CD4-positive, alpha-beta memory T cell (primary cell): ENCODE data around the gene TRIM71. TPM values are rescaled to one million over a fixed set of nuclear protein-coding genes. Genes with fewer than 3 reads are reported as not detected.

Source experiments
- CTCF ChIA-PET: fragments of 350-600 bp; sonication (Branson Sonifier 250); formaldehyde crosslinking; loops from one replicate; lab custom pipeline; 2021; ENCODE audit warnings: inconsistent platforms; ENCODE audit not compliant: partially characterized antibody; lab: Charles Lee
- POLR2A ChIA-PET: fragments of 350-600 bp; sonication (Branson Sonifier 250); formaldehyde crosslinking; loops from one replicate; lab custom pipeline; 2021; ENCODE audit not compliant: partially characterized antibody; lab: Charles Lee
- DNase-seq, 5 donors: peaks; one replicate each; pipeline versions ENCODE4 v3.0.0 to v3.0.0-alpha.2; 2020 to 2022; ENCODE audit warnings: mixed read lengths in 1 of 5
- H3K27ac ChIP-seq: one replicate; pipeline ENCODE4 v1.7.0; 2013; ENCODE audit warnings: low read depth, low read length
- H3K27me3 ChIP-seq: 2 replicates; pipeline ENCODE4 v1.7.0; 2013; ENCODE audit warnings: mild to moderate bottlenecking, low read length, moderate library complexity; ENCODE audit not compliant: insufficient read depth
- H3K36me3 ChIP-seq: 2 replicates; pipeline ENCODE4 v1.7.0; 2013; ENCODE audit warnings: mild to moderate bottlenecking, low read length, moderate library complexity; ENCODE audit not compliant: insufficient read depth
- H3K4me1 ChIP-seq: 2 replicates; pipeline ENCODE4 v1.7.0; 2013; ENCODE audit warnings: mild to moderate bottlenecking, low read length, moderate library complexity; ENCODE audit not compliant: insufficient read depth
- H3K4me3 ChIP-seq, 2 donors: one replicate each; pipeline ENCODE4 v1.7.0; 2013; ENCODE audit warnings: low read length in 2 of 2, mild to moderate bottlenecking in 1 of 2
- H3K9me3 ChIP-seq, 2 donors: one replicate each; pipeline ENCODE4 v1.7.0; 2013; ENCODE audit warnings: low read length in 2 of 2, control low read depth in 1 of 2; ENCODE audit not compliant: control insufficient read depth in 1 of 2
- H3K27ac Mint-ChIP-seq, 7 donors: one replicate each; pipeline ENCODE4 v1.8.0; 2020 to 2021; ENCODE audit warnings: mixed read lengths in 7 of 7, mild to moderate bottlenecking in 6 of 7, inconsistent platforms in 3 of 7, moderate library complexity in 3 of 7
- H3K27me3 Mint-ChIP-seq, 2 donors: one replicate each; pipeline ENCODE4 v1.8.0; 2020 to 2021; ENCODE audit warnings: mixed read lengths in 2 of 2
- H3K36me3 Mint-ChIP-seq, 2 donors: one replicate each; pipeline ENCODE4 v1.8.0; 2020 to 2021; ENCODE audit warnings: mixed read lengths in 2 of 2, inconsistent platforms in 1 of 2, mild to moderate bottlenecking in 1 of 2
- H3K4me1 Mint-ChIP-seq, 4 donors: one replicate each; pipeline ENCODE4 v1.8.0; 2020 to 2021; ENCODE audit warnings: mixed read lengths in 4 of 4, mild to moderate bottlenecking in 1 of 4
- H3K4me3 Mint-ChIP-seq, 8 donors: one replicate each; pipeline ENCODE4 v1.8.0; 2020 to 2021; ENCODE audit warnings: mixed read lengths in 8 of 8, mild to moderate bottlenecking in 7 of 8, moderate library complexity in 6 of 8, inconsistent platforms in 3 of 8
- H3K9me3 Mint-ChIP-seq, 8 donors: one replicate each; pipeline ENCODE4 v1.8.0; 2020 to 2021; ENCODE audit warnings: mixed read lengths in 8 of 8, mild to moderate bottlenecking in 5 of 8, inconsistent platforms in 3 of 8, moderate library complexity in 1 of 8
- intact Hi-C: fragments of 100-400 bp; cut with micrococcal nuclease; formaldehyde crosslinking; loops from one replicate; pipeline ENCODE4 v1.15.1; 2023
- polyA plus RNA-seq, 2 donors: library from polyadenylated mRNA; unstranded; fragments of 300-500 nt; fragmentation: Illumina TruSeq; gene quantifications; one replicate each; pipeline ENCODE4 v1.2.3, GENCODE V29; 2021
- total RNA-seq, 2 experiments: library from RNA; stranded (reverse); gene quantifications; one replicate each; pipeline ENCODE4 v1.2.3, GENCODE V29; 2021

The TRIM71 gene
- total and polyA plus RNA-seq, 4 experiments from 2014 or later: not detected

DNA sequence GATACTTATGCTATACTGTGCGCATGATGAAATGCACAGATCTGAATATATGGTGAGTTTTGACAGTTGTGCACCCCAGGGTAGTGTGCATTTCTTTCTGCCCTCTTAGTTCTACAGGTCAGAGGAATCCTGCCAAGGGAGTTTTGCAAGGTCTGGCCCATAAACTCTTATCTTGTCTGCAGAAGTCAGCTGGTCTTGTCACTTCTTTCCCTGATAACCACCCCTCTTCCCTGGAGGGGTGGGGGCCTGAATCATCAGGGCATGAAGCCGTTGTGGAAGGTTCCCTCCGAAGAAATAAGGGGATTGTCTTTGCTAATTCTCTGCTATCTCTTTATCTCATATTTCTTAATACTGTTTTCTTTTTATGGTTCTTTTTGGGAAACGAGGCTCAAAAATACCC, 30.4 kb downstream of the TRIM71 start:
- no peak overlapping the region for H3K4me3 ChIP-seq
- Mint-ChIP-seq H3K36me3 (no peaks in the 10 kb centered on the region), H3K27me3 (no peaks in the 10 kb centered on the region), H3K4me3 (no peak overlapping the region), H3K27ac (no peak overlapping the region), H3K4me1 (no peaks in the 10 kb centered on the region), H3K9me3 (no peaks in the 10 kb centered on the region)
- POLR2A ChIA-PET: no interaction called here
- no peaks in the 10 kb centered on the region for H3K36me3 ChIP-seq
- no peaks in the 10 kb centered on the region for H3K27me3 ChIP-seq
- CTCF ChIA-PET: no interaction called here
- no peak overlapping the region for H3K27ac ChIP-seq
- intact Hi-C loops: no loop called here
- DNase-seq: no peak
- no peaks in the 10 kb centered on the region for H3K9me3 ChIP-seq
- no peaks in the 10 kb centered on the region for H3K4me1 ChIP-seq

DNA sequence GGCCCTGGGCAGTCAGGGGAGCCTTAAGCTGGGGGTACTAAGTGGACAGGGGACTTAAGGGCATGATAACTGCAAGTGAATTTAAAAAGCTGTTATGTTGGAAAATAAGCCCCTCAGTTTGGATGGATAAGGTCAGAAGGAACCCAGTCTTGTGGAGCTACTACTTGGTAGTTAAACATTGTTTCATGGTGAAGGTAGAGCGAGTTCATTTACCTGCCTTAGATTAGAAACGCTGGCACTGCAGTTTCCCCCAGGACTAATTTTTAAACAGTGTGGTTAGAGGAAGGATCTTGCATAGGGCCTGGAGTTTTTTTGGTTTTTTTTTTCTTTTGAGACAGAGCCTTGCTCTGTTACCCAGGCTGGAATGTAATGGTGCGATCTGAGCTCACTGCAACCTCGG, 31.2 kb downstream of the TRIM71 start:
- no peak for DNase-seq
- H3K27ac ChIP-seq: no peak overlapping the region
- intact Hi-C loops: no loop called here
- H3K27ac Mint-ChIP-seq: no peak overlapping the region
- H3K27me3 Mint-ChIP-seq: peaks cover 0 to under 1% of the 10 kb centered on the region in 2 donors
- no peaks in the 10 kb centered on the region for H3K4me1 ChIP-seq
- ChIA-PET POLR2A (no interaction called here), CTCF (interaction anchor here (1.0 kb wide), 1 partner anchor 829 kb away, joined by 3 read pairs; no protein-coding TSS in a partner anchor)
- H3K36me3 ChIP-seq: no peaks in the 10 kb centered on the region
- H3K9me3 Mint-ChIP-seq: no peaks in the 10 kb centered on the region
- H3K27me3 ChIP-seq: no peaks in the 10 kb centered on the region
- no peaks in the 10 kb centered on the region for H3K9me3 ChIP-seq
- no peaks in the 10 kb centered on the region for H3K4me1 Mint-ChIP-seq
- H3K36me3 Mint-ChIP-seq: no peaks in the 10 kb centered on the region
- no peak overlapping the region for H3K4me3 Mint-ChIP-seq
- H3K4me3 ChIP-seq: no peak overlapping the region

DNA sequence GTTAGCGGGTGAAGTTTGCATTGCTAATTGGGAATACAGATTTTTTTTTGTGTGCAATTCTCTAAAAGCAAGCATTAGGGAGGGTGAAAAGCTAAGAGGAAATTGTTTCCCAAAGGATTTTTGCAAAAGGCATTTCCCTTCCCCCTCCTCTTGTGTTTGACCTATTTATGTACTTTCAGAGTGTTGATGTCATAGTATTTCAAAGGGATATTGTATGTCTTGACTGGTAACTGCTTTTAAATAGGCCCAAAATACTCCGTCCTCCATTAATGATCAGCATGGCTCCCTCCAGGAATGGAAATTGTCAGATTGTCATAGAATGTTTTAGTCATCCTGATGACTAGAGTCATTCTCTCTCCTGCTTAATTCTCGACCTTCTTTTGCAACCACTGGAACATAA, 32.4 kb downstream of the TRIM71 start:
- H3K4me1 ChIP-seq: no peaks in the 10 kb centered on the region
- no peaks in the 10 kb centered on the region for H3K36me3 Mint-ChIP-seq
- intact Hi-C loops: no loop called here
- no peak overlapping the region for H3K27ac Mint-ChIP-seq
- no peaks in the 10 kb centered on the region for H3K36me3 ChIP-seq
- H3K27me3 ChIP-seq: no peaks in the 10 kb centered on the region
- H3K9me3 Mint-ChIP-seq: no peaks in the 10 kb centered on the region
- H3K4me3 Mint-ChIP-seq: no peak overlapping the region
- ChIA-PET POLR2A (no interaction called here), CTCF (no interaction called here)
- H3K9me3 ChIP-seq: no peaks in the 10 kb centered on the region
- no peak overlapping the region for H3K4me3 ChIP-seq
- no peak for DNase-seq
- H3K27ac ChIP-seq: no peak overlapping the region
- H3K4me1 Mint-ChIP-seq: no peaks in the 10 kb centered on the region
- H3K27me3 Mint-ChIP-seq: peaks cover 0 to 8% of the 10 kb centered on the region in 2 donors

DNA sequence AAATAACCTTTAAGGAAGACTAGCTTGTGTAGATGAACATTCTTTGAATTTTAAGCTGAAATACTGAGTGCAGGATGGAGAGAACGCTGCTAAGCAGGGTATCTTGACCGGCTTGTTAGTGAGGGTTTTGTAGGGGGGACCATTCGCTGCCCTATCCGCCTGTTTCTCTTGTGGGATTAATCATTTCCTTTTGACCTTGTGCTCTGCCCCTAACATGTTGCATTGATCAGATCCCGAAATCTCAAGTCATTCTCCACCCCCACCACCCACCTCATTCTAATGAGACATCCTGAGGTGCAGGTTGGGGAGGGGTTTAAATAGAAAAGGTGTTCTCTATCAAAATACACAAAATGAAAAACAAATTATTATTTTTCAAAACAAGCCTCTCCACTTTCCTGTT, 32.8 kb downstream of the TRIM71 start:
- H3K4me3 ChIP-seq: no peak overlapping the region
- H3K36me3 ChIP-seq: no peaks in the 10 kb centered on the region
- Mint-ChIP-seq H3K27ac (no peak overlapping the region), H3K4me1 (no peaks in the 10 kb centered on the region), H3K27me3 (peaks cover 0 to 8% of the 10 kb centered on the region in 2 donors), H3K9me3 (no peaks in the 10 kb centered on the region), H3K4me3 (no peak overlapping the region), H3K36me3 (no peaks in the 10 kb centered on the region)
- no peak overlapping the region for H3K27ac ChIP-seq
- CTCF ChIA-PET: no interaction called here
- intact Hi-C loops: no loop called here
- H3K27me3 ChIP-seq: no peaks in the 10 kb centered on the region
- no peaks in the 10 kb centered on the region for H3K9me3 ChIP-seq
- POLR2A ChIA-PET: no interaction called here
- no peak for DNase-seq
- no peaks in the 10 kb centered on the region for H3K4me1 ChIP-seq

DNA sequence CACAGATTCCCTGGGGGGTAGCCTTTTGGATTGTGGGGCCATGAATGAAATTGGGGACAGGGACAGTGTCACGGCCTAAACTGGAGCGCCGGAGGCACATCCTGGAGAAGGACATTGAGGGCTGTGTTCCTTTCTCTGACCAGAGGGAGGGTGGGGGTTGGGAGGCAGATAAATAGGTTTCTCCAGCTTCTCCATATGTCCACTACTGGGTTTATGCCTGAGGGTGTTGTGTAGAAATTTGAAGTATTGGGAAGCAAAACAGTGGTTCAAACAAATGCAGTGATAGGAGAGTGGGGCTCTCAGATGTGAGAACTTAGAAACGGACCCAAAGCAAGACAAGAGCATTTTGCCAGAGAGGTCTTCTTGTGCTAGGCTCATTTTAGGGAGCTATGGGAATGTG, 34.3 kb downstream of the TRIM71 start:
- Mint-ChIP-seq H3K36me3 (no peaks in the 10 kb centered on the region), H3K27me3 (peaks cover 3 to 8% of the 10 kb centered on the region in 2 donors), H3K27ac (peak overlapping the region in 1 of 7 donors; percentile 41), H3K9me3 (no peaks in the 10 kb centered on the region), H3K4me3 (no peak overlapping the region), H3K4me1 (no peaks in the 10 kb centered on the region)
- Histone ChIP-seq H3K27ac (no peak overlapping the region), H3K4me1 (no peaks in the 10 kb centered on the region), H3K4me3 (no peak overlapping the region), H3K27me3 (no peaks in the 10 kb centered on the region), H3K36me3 (no peaks in the 10 kb centered on the region), H3K9me3 (no peaks in the 10 kb centered on the region)
- intact Hi-C loops: no loop called here
- no peak for DNase-seq
- POLR2A ChIA-PET: no interaction called here
- CTCF ChIA-PET: no interaction called here

DNA sequence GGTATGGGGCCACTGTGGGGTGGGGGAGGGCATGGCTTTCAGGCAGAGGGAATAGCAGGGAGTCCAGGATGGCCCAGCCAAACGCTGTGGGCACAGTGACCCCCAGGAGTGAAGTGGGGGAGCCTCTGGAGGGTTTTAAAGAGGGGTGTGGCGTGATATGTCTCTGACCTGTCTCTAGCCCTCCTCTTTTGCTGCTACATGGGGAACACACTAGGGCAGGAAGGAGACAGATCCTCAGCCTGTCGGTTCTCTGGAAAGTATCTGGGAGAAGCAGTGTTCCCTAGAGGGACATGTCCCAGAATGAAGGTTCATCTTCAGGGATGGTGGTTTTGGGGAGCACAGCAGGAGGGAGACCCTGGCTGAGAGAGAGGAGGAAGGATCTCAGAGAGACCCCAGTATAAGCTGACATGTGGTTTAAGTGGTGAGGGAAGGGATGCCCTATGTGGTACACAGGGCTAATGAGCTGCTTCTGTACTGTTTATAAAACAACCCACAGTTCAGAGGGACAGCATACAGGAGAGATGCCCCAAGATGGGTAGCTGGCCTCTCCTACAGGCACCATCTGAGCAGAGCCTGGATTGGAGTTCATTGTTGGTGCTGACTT, 37.7 kb downstream of the TRIM71 start:
- Histone ChIP-seq H3K4me3 (no peak overlapping the region), H3K27ac (no peak overlapping the region), H3K9me3 (no peaks in the 10 kb centered on the region), H3K4me1 (no peaks in the 10 kb centered on the region), H3K36me3 (no peaks in the 10 kb centered on the region), H3K27me3 (no peaks in the 10 kb centered on the region)
- Mint-ChIP-seq H3K27me3 (peaks cover 3 to 8% of the 10 kb centered on the region in 2 donors), H3K4me3 (no peak overlapping the region), H3K4me1 (no peaks in the 10 kb centered on the region), H3K27ac (no peak overlapping the region), H3K9me3 (no peaks in the 10 kb centered on the region), H3K36me3 (no peaks in the 10 kb centered on the region)
- intact Hi-C loops: no loop called here
- DNase-seq: no peak
- ChIA-PET POLR2A (no interaction called here), CTCF (no interaction called here)

DNA sequence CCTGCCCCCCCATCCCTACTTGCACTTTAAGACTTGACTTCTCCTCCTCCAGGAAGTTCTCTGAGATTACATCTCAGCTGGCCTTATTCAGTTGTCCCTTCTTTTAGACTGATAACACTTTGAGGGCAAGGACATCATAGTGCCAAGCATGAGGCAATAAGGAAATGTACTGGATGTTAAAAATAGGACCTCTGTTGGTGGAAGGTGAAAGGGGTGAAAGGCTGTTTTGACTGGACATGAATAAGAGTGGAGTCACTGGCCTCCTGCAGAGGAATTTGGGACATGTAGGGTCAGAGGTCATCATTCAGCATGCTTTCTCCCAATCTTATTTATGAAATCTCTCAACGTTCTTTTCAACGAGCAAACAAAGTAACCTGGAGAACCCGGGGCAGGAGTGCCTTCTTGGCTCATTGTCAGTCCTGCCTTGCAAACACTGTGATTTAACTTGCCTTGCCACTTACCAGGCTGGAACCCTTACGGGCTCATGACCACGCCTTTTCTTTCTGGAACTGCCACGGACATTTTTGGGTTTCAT, 38.6 kb downstream of the TRIM71 start:
- no peaks in the 10 kb centered on the region for H3K36me3 ChIP-seq
- Mint-ChIP-seq H3K4me1 (no peaks in the 10 kb centered on the region), H3K9me3 (no peaks in the 10 kb centered on the region), H3K4me3 (no peak overlapping the region), H3K36me3 (no peaks in the 10 kb centered on the region), H3K27me3 (peaks cover 3 to 8% of the 10 kb centered on the region in 2 donors), H3K27ac (no peak overlapping the region)
- POLR2A ChIA-PET: no interaction called here
- no peak overlapping the region for H3K4me3 ChIP-seq
- no peaks in the 10 kb centered on the region for H3K27me3 ChIP-seq
- no peaks in the 10 kb centered on the region for H3K4me1 ChIP-seq
- H3K27ac ChIP-seq: no peak overlapping the region
- H3K9me3 ChIP-seq: no peaks in the 10 kb centered on the region
- CTCF ChIA-PET: no interaction called here
- intact Hi-C loops: no loop called here
- DNase-seq: no peak
